ENCODE measurements around the gene GALNT14.
"Not testable (repeated sequence)": the region's sequence is repeated elsewhere in the genome, so short reads cannot be mapped to it uniquely, and the experiment has no call there.

GALNT14 gene

GRCh38 chr2:30934066-30934465, 204.2 kb downstream of the GALNT14 start:
- DNase-seq = peak in 1 of 2 donors; percentile 66

GRCh38 chr2:30933496-30933895, 204.7 kb downstream of the GALNT14 start:
- DNase-seq = no peak

GRCh38 chr2:30932870-30933269, 205.4 kb downstream of the GALNT14 start:
- DNase-seq = no peak

- no peak for DNase-seq
These were observed 206.3 kb downstream of the GALNT14 start for GRCh38 chr2:30931841-30932407.

- no peak for DNase-seq
These were observed 207.5 kb downstream of the GALNT14 start for GRCh38 chr2:30930716-30931115.

- DNase-seq = peak in 1 of 2 donors; percentile 9
These were observed 210.7 kb downstream of the GALNT14 start for GRCh38 chr2:30927465-30928075.

- DNase-seq = no peak
These were observed 211.6 kb downstream of the GALNT14 start for GRCh38 chr2:30926606-30927005.

- no peak for DNase-seq
These were observed 214.6 kb downstream of the GALNT14 start for GRCh38 chr2:30923623-30924022.

- DNase-seq = no peak
These were observed 217.7 kb downstream of the GALNT14 start for GRCh38 chr2:30920511-30920910.

GRCh38 chr2:30915486-30915885, 222.8 kb downstream of the GALNT14 start:
- DNase-seq = no peak

GRCh38 chr2:30914456-30914855, 223.8 kb downstream of the GALNT14 start:
- no peak for DNase-seq

- DNase-seq = no peak
These were observed 226.2 kb downstream of the GALNT14 start for GRCh38 chr2:30912056-30912455.

- DNase-seq = no peak
These were observed 226.9 kb downstream of the GALNT14 start for GRCh38 chr2:30911327-30911726.

GRCh38 chr2:30910686-30911085, 227.6 kb downstream of the GALNT14 start:
- no peak for DNase-seq

- not testable (repeated sequence) for DNase-seq
These were observed 233.8 kb downstream of the GALNT14 start for GRCh38 chr2:30904437-30904836.

- DNase-seq = no peak
These were observed 234.9 kb downstream of the GALNT14 start for GRCh38 chr2:30903326-30903725.

GRCh38 chr2:30900381-30900780, 237.9 kb downstream of the GALNT14 start:
- no peak for DNase-seq

- DNase-seq = no peak
These were observed 238.7 kb downstream of the GALNT14 start for GRCh38 chr2:30899516-30900054.

- DNase-seq = no peak
These were observed 240.7 kb downstream of the GALNT14 start for GRCh38 chr2:30897539-30897938.

GRCh38 chr2:30894498-30895119, 243.6 kb downstream of the GALNT14 start:
- no peak for DNase-seq

- no peak for DNase-seq
These were observed 249.3 kb downstream of the GALNT14 start for GRCh38 chr2:30888852-30889409.

- no peak for DNase-seq
These were observed 252.2 kb downstream of the GALNT14 start for GRCh38 chr2:30886080-30886479.

- DNase-seq = no peak
These were observed 254.4 kb downstream of the GALNT14 start for GRCh38 chr2:30883822-30884221.

GRCh38 chr2:30883184-30883583, 255.1 kb downstream of the GALNT14 start:
- DNase-seq = no peak

Data from hippocampal formation (tissue), 2 donors.